Upper lobe of right lung (tissue), 1 donor: ENCODE results near the gene RUNX1. TPM values are rescaled to one million over a fixed set of nuclear protein-coding genes. Genes with fewer than 3 reads are reported as not detected.

Source experiments
- ATAC-seq: fragments of 200-7000 bp; cut with Tn5 transposase; one replicate; pipeline ENCODE4 v1.9.1; 2020; ENCODE audit warnings: mild to moderate bottlenecking, moderate library complexity
- DNase-seq: peaks from one replicate; pipeline ENCODE4 v3.0.0-alpha.2; 2020
- H3K27ac ChIP-seq: fragments of 200-600 bp; one replicate; pipeline ENCODE4 v1.8.0; 2022
- H3K27me3 ChIP-seq: fragments of 200-600 bp; one replicate; pipeline ENCODE4 v1.8.0; 2022; ENCODE audit warnings: mild to moderate bottlenecking
- H3K36me3 ChIP-seq: fragments of 200-600 bp; one replicate; pipeline ENCODE4 v1.8.0; 2022
- H3K4me1 ChIP-seq: fragments of 200-600 bp; one replicate; pipeline ENCODE4 v1.8.0; 2022
- H3K4me3 ChIP-seq: fragments of 200-600 bp; one replicate; pipeline ENCODE4 v1.8.0; 2022; ENCODE audit warnings: mild to moderate bottlenecking
- H3K9me3 ChIP-seq: fragments of 200-600 bp; one replicate; pipeline ENCODE4 v1.8.0; 2022
- intact Hi-C: fragments of 100-400 bp; cut with DNase I; formaldehyde crosslinking; loops from one replicate; pipeline ENCODE4 v1.11.0; 2022
- total RNA-seq: library from RNA; stranded (reverse); fragmentation: NEBNext Ultra II Directional; extraction: Animal tissue kit (Norgen Biotek cat#: 25700); gene quantifications from one replicate; pipeline ENCODE4 v1.2.1, GENCODE V29; 2021
- TF ChIP-seq, protein P1 (sequence below): fragments of 200-600 bp; IDR thresholded peaks from one replicate; pipeline ENCODE4 v1.8.0; 2022; ENCODE audit warnings: antibody characterized with exemption
- donor health status: DM: no; HTN: yes; CAD: no; lungs with severe emphysema.

The RUNX1 gene
- total RNA-seq, 1 donor from 2014 or later, result 86.9 TPM

DNA sequence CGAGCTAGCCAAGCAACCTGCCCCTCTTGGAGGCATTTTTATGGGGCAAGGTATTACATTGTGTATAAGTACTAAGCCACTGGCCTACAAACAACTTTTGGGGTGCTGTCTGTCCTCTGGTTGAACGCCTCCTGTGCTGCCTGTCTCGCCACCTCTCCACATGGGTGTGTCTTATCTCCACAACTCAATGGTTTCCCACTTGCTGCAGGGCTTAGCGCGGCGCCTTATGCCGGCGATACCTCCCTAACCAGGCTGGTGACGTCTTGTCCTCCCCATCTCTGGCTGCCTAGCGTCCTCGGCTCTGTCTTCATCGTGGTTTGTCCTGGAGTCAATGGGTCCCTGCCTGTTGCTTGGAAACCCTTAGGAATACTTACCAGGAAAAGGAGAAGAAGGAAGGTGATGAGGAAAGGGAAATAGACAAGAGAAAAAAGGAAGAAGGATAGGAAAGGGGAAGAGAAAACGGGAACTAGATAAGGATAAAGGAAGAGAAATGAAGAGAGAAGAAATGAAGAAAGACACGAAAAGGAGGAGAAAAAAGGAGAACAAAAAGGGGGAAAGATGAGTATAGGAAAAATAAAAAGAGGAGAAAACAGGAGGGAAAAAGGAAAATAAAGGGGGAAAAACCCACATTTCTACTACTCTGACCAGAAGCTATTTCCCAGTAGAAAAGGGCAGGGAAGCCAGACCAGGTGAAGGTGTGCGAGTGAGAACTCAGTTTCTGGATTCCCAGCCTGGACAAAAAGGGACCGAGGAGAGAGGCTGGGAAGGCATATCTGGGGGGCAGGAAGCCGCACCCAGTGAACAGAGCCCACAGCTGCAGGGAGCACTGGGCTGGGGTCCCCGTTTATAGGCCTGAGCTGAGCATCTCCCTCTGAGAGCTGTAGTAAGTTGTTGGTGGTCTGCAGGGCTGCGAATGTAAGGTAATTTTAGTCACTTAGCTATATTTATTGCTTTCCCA, 294.1 kb downstream of the RUNX1 start:
- TF ChIP-seq, protein P1, sequence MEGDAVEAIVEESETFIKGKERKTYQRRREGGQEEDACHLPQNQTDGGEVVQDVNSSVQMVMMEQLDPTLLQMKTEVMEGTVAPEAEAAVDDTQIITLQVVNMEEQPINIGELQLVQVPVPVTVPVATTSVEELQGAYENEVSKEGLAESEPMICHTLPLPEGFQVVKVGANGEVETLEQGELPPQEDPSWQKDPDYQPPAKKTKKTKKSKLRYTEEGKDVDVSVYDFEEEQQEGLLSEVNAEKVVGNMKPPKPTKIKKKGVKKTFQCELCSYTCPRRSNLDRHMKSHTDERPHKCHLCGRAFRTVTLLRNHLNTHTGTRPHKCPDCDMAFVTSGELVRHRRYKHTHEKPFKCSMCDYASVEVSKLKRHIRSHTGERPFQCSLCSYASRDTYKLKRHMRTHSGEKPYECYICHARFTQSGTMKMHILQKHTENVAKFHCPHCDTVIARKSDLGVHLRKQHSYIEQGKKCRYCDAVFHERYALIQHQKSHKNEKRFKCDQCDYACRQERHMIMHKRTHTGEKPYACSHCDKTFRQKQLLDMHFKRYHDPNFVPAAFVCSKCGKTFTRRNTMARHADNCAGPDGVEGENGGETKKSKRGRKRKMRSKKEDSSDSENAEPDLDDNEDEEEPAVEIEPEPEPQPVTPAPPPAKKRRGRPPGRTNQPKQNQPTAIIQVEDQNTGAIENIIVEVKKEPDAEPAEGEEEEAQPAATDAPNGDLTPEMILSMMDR, result no peak
- no peak overlapping the region for H3K4me3 ChIP-seq
- no peak for DNase-seq
- H3K4me1 ChIP-seq, result no peaks in the 10 kb centered on the region
- H3K9me3 ChIP-seq, result no peaks in the 10 kb centered on the region
- no peaks in the 10 kb centered on the region for H3K36me3 ChIP-seq
- no peaks in the 10 kb centered on the region for H3K27me3 ChIP-seq
- peak; percentile 19 for ATAC-seq
- no peak overlapping the region for H3K27ac ChIP-seq
- intact Hi-C loops, result no loop called here

GRCh38 chr21:34748862-34749261, 300.2 kb downstream of the RUNX1 start:
- Histone ChIP-seq H3K27me3 (no peaks in the 10 kb centered on the region), H3K4me3 (no peak overlapping the region), H3K27ac (no peak overlapping the region), H3K4me1 (peaks cover 11% of the 10 kb centered on the region), H3K36me3 (no peaks in the 10 kb centered on the region), H3K9me3 (no peaks in the 10 kb centered on the region)
- ATAC-seq, result no peak
- intact Hi-C loops, result no loop called here
- TF ChIP-seq, protein P1, result no peak
- no peak for DNase-seq

GRCh38 chr21:34745557-34746255, 303.4 kb downstream of the RUNX1 start:
- peaks cover 11% of the 10 kb centered on the region for H3K4me1 ChIP-seq
- ATAC-seq (peak; percentile 96), DNase-seq (peak; percentile 76)
- intact Hi-C loops, result no loop called here
- TF ChIP-seq, protein P1, result peak; percentile 89
- no peaks in the 10 kb centered on the region for H3K36me3 ChIP-seq
- H3K4me3 ChIP-seq, result peak overlapping the region; percentile 36
- H3K9me3 ChIP-seq, result no peaks in the 10 kb centered on the region
- no peaks in the 10 kb centered on the region for H3K27me3 ChIP-seq
- peak overlapping the region; percentile 30 for H3K27ac ChIP-seq

GRCh38 chr21:34744801-34745200, 304.3 kb downstream of the RUNX1 start:
- DNase-seq (no peak), ATAC-seq (no peak)
- Histone ChIP-seq H3K27ac (no peak overlapping the region), H3K27me3 (no peaks in the 10 kb centered on the region), H3K4me1 (peaks cover 11% of the 10 kb centered on the region), H3K9me3 (no peaks in the 10 kb centered on the region), H3K4me3 (no peak overlapping the region), H3K36me3 (no peaks in the 10 kb centered on the region)
- intact Hi-C loops, result no loop called here
- TF ChIP-seq, protein P1, result no peak

DNA sequence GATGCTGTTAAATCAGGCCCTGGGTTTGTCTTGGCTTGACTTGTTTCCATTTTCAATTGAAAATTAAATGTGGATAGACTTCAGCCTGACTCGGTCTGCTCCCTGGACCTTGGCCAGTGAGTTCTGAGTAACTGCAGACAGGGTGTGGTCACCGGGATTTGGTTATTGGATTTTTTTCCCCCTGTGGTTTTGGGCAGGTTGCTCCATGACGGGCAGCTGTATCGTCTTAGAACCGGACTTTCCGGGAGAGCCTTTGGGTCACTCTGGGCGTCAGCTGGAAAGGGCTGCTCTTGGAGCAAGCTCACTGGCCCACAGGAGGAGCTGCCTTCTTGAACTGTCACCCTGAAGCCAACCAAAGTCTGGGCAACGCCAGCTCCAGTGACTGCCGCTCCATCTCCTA, 305.3 kb downstream of the RUNX1 start:
- intact Hi-C loops, result no loop called here
- TF ChIP-seq, protein P1, result no peak
- H3K36me3 ChIP-seq, result no peaks in the 10 kb centered on the region
- no peaks in the 10 kb centered on the region for H3K27me3 ChIP-seq
- H3K4me1 ChIP-seq, result peaks cover 11% of the 10 kb centered on the region
- no peak overlapping the region for H3K27ac ChIP-seq
- no peaks in the 10 kb centered on the region for H3K9me3 ChIP-seq
- ATAC-seq (no peak), DNase-seq (no peak)
- H3K4me3 ChIP-seq, result no peak overlapping the region
